GM18499 (cell line): Measurements from ENCODE around the gene ZFYVE28.

Source experiments
- ATAC-seq: cut with Tn5 transposase; IDR thresholded peaks from one replicate; pipeline ENCODE4 v1.9.1; 2021; ENCODE audit warnings: moderate number of reproducible peaks; ENCODE audit not compliant: insufficient read depth, unreplicated experiment

ZFYVE28 gene

GRCh38 chr4:2336659-2337058, 81.8 kb downstream of the ZFYVE28 start:
- ATAC-seq: no peak

GRCh38 chr4:2335729-2336101, 82.7 kb downstream of the ZFYVE28 start:
- no peak for ATAC-seq

GRCh38 chr4:2334826-2335728, 83.4 kb downstream of the ZFYVE28 start:
- no peak for ATAC-seq

GRCh38 chr4:2333916-2334644, 84.4 kb downstream of the ZFYVE28 start:
- no peak for ATAC-seq

GRCh38 chr4:2333356-2333841, 85.0 kb downstream of the ZFYVE28 start:
- no peak for ATAC-seq

- ATAC-seq: no peak
Observed at GRCh38 chr4:2332976-2333319, 85.5 kb downstream of the ZFYVE28 start.

- ATAC-seq: no peak
Observed at GRCh38 chr4:2332201-2332975, 86.1 kb downstream of the ZFYVE28 start.

- ATAC-seq: no peak
Observed at GRCh38 chr4:2331519-2332200, 86.8 kb downstream of the ZFYVE28 start.

GRCh38 chr4:2331043-2331420, 87.4 kb downstream of the ZFYVE28 start:
- no peak for ATAC-seq

GRCh38 chr4:2330091-2331042, 88.1 kb downstream of the ZFYVE28 start:
- ATAC-seq: no peak

- no peak for ATAC-seq
Observed at GRCh38 chr4:2327579-2327978, 90.9 kb downstream of the ZFYVE28 start.

GRCh38 chr4:2324891-2325290, 93.6 kb downstream of the ZFYVE28 start:
- ATAC-seq: no peak

- no peak for ATAC-seq
Observed at GRCh38 chr4:2322841-2323240, 95.6 kb downstream of the ZFYVE28 start.

GRCh38 chr4:2322227-2322626, 96.2 kb downstream of the ZFYVE28 start:
- ATAC-seq: no peak

GRCh38 chr4:2321279-2322196, 96.9 kb downstream of the ZFYVE28 start:
- ATAC-seq: no peak

GRCh38 chr4:2320746-2321145, 97.7 kb downstream of the ZFYVE28 start:
- ATAC-seq: no peak

GRCh38 chr4:2320152-2320551, 98.3 kb downstream of the ZFYVE28 start:
- ATAC-seq: no peak

GRCh38 chr4:2318885-2319284, 99.6 kb downstream of the ZFYVE28 start:
- no peak for ATAC-seq
